Gastroesophageal sphincter (tissue), 4 donors: ENCODE measurements around the gene RAD51B. TPM values are rescaled to one million over a fixed set of nuclear protein-coding genes. Genes with fewer than 3 reads are reported as not detected.

Source experiments
- ATAC-seq: fragments of 150-250 bp; one replicate; pipeline ENCODE4 v1.9.1; 2016; ENCODE audit warnings: mild to moderate bottlenecking, moderate library complexity
- H3K27ac ChIP-seq, 4 donors: fragments of 200-600 bp; sonication (generic) in 3 of 4; 1 replicate in 3 of 4; 2 replicates in 1 of 4; pipeline ENCODE4 v1.5.1; 2016 to 2019
- H3K27me3 ChIP-seq: fragments of 200-600 bp; sonication (generic); one replicate; pipeline ENCODE4 v1.5.1; 2019
- H3K36me3 ChIP-seq, 2 donors: fragments of 200-600 bp; sonication (generic); one replicate each; pipeline ENCODE4 v1.5.1; 2019; ENCODE audit warnings: control low read depth in 1 of 2
- H3K4me1 ChIP-seq, 3 donors: fragments of 200-600 bp; sonication (generic); 1 replicate in 2 of 3; 2 replicates in 1 of 3; pipeline ENCODE4 v1.5.1; 2016 to 2019; ENCODE audit warnings: control low read depth in 2 of 3
- H3K4me3 ChIP-seq, 2 donors: fragments of 200-600 bp; sonication (generic); one replicate each; pipeline ENCODE4 v1.5.1; 2019; ENCODE audit warnings: mild to moderate bottlenecking in 1 of 2, moderate library complexity in 1 of 2
- H3K9me3 ChIP-seq, 3 donors: fragments of 200-600 bp; sonication (generic); one replicate each; pipeline ENCODE4 v1.5.1; 2017 to 2019; ENCODE audit warnings: control low read depth in 2 of 3
- EP300 ChIP-seq: sonication (generic); formaldehyde crosslinking; IDR thresholded peaks from one replicate; pipeline ENCODE4 v1.6.1; 2017; ENCODE audit warnings: antibody characterized with exemption, mild to moderate bottlenecking
- POLR2A ChIP-seq, 2 donors: fragments of 450-650 bp; IDR thresholded peaks; one replicate each; pipeline ENCODE4 v1.6.1; 2017; ENCODE audit warnings: antibody characterized with exemption in 2 of 2, mild to moderate bottlenecking in 2 of 2, moderate library complexity in 1 of 2
- POLR2AphosphoS5 ChIP-seq: sonication (generic); formaldehyde crosslinking; IDR thresholded peaks from one replicate; pipeline ENCODE4 v1.6.1; 2017; ENCODE audit warnings: antibody characterized with exemption
- WGBS, 2 donors: methylation state at CpG; one replicate each; pipeline ENCODE4 v1.1.5; 2018; ENCODE audit warnings: low coverage in 1 of 2; 5-methylcytosine and 5-hydroxymethylcytosine counted together
- total RNA-seq, 4 donors: library from RNA; depleted of rRNA; stranded (reverse); fragments of >200 nt; gene quantifications; one replicate each; pipeline ENCODE4 v1.1.0, GENCODE V29; 2016
- TF ChIP-seq, protein P1 (sequence below), 4 experiments: fragments of 200-600 bp in 2 of 4; fragments of 450-650 bp in 2 of 4; sonication (generic) in 1 of 4; IDR thresholded peaks; one replicate each; pipeline ENCODE4 v1.5.1; 2017 to 2019; ENCODE audit warnings: antibody characterized with exemption in 4 of 4, mild to moderate bottlenecking in 2 of 4, moderate library complexity in 2 of 4

The RAD51B gene
- total RNA-seq, 4 donors from 2014 or later: 5.1 to 7.0 (median 6.0) TPM

DNA sequence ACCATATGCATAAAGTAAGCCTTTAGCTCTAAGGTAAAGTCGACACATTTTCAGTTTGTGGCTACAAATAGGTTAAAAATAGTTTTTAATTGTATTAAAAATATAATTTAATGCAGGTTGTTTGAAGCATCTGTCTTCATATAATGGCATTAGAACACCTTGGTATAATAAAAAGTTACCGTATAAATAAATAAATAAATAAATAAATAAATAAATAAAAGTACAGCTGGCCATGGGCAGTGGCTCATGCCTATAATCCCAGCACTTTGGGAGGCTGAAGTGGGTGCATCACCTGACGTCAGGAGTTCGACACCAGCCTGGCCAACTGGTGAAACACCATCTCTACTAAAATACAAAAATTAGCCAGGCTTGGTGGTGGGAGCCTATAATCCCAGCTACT is 18.8 kb upstream of the RAD51B start:
- H3K27ac ChIP-seq: no peak overlapping the region
- no peaks in the 10 kb centered on the region for H3K27me3 ChIP-seq
- ATAC-seq: no peak
- TF ChIP-seq POLR2A (IDR thresholded peaks at IDR 0.05): no peak
- TF ChIP-seq EP300: no peak
- no peak for TF ChIP-seq POLR2AphosphoS5
- TF ChIP-seq, protein P1, sequence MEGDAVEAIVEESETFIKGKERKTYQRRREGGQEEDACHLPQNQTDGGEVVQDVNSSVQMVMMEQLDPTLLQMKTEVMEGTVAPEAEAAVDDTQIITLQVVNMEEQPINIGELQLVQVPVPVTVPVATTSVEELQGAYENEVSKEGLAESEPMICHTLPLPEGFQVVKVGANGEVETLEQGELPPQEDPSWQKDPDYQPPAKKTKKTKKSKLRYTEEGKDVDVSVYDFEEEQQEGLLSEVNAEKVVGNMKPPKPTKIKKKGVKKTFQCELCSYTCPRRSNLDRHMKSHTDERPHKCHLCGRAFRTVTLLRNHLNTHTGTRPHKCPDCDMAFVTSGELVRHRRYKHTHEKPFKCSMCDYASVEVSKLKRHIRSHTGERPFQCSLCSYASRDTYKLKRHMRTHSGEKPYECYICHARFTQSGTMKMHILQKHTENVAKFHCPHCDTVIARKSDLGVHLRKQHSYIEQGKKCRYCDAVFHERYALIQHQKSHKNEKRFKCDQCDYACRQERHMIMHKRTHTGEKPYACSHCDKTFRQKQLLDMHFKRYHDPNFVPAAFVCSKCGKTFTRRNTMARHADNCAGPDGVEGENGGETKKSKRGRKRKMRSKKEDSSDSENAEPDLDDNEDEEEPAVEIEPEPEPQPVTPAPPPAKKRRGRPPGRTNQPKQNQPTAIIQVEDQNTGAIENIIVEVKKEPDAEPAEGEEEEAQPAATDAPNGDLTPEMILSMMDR (IDR thresholded peaks at IDR 0.05): no peak
- H3K4me1 ChIP-seq: no peaks in the 10 kb centered on the region
- H3K36me3 ChIP-seq: peaks cover 9 to 100% of the 10 kb centered on the region in 2 donors
- no peak overlapping the region for H3K4me3 ChIP-seq
- no peaks in the 10 kb centered on the region for H3K9me3 ChIP-seq
- 88 to 89% methylated on average over 3 to 4 of the region's 4 CpGs for WGBS, 2 donors

DNA sequence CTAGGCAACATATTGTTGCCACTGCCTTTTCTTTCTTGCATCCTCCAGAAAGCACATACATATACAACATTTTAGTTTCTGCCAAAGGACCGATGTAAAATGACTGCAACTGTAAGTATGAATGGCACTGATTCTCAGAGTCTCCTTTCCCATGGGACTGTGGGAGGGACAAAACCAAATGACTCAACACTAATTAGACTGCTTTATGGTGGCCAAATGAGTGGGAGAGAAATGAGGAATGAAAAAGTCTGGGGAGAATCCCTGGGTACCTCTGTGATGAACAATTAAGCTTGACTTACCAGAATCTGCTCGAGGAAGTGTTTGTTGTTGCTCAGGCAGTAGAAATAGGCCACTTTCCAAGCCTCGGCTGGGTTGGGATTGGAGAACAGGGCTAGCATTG is 13.3 kb upstream of the RAD51B start:
- Histone ChIP-seq H3K9me3 (no peaks in the 10 kb centered on the region), H3K27me3 (no peaks in the 10 kb centered on the region), H3K4me1 (no peaks in the 10 kb centered on the region), H3K27ac (no peak overlapping the region), H3K36me3 (peaks cover 4 to 100% of the 10 kb centered on the region in 2 donors), H3K4me3 (no peak overlapping the region)
- TF ChIP-seq POLR2AphosphoS5 (no peak), EP300 (no peak), POLR2A (IDR thresholded peaks at IDR 0.05) (no peak)
- TF ChIP-seq, protein P1 (IDR thresholded peaks at IDR 0.05): no peak
- WGBS, 2 donors: 44 to 62% methylated on average over 2 of the region's 3 CpGs
- ATAC-seq: no peak

DNA sequence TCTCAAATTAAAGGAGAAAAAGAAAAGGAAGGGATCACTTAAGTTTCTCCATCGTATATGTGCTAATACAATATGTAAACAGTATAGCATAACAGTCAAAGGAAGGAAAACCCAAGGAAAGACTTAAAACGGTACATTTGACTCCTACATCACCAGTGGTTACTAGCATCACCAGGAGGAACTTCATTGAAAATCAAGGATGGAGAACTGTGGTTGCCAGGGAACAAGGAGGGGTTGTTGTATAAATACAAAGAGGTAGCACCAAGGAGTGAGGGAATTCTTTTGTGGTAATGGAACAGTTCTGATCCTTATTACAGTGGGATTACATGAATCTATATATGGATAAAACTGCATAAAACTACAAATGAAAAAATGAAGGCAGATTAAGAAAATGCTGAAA is 4.8 kb upstream of the RAD51B start:
- Histone ChIP-seq H3K27ac (no peak overlapping the region), H3K36me3 (peaks cover 0 to 38% of the 10 kb centered on the region in 2 donors), H3K4me3 (no peak overlapping the region), H3K9me3 (no peaks in the 10 kb centered on the region), H3K4me1 (peaks cover 3 to 35% (median 14%) of the 10 kb centered on the region in 3 donors), H3K27me3 (no peaks in the 10 kb centered on the region)
- TF ChIP-seq POLR2AphosphoS5: no peak
- TF ChIP-seq EP300: no peak
- no peak for TF ChIP-seq POLR2A (IDR thresholded peaks at IDR 0.05)
- TF ChIP-seq, protein P1 (IDR thresholded peaks at IDR 0.05): no peak
- no peak for ATAC-seq
- WGBS, 2 donors: 35 to 71% methylated on average over 2 of the region's 2 CpGs

DNA sequence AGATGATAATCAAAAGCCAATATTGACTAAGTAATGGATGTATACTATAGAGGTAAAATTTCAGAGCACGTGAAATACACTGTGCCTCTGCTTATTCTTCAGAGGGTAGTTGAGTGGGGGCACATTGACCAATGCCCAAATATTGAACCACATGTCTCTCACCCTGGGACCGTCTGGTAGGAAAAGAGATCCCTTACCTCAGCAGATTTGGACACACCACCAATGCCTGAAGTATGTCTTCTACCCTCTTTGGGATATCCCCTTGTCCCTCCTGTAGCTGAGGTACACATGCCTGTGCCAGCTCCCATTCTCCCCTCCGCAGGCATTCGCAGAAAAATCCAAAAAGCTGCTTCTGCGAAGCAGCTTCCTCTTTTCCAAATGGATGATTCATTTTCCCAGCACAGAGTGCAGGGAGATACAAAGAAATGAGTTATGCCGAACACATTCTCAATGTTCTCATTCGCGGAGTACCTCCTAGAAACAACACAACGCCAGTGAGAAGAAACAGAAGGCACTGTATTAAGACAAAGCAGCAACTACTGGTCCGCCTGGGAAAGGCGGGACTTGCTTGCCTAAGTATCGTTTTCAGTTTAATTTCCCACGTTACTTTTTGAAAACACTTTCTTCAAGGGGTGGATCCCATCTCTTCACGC is 3.9 kb upstream of the RAD51B start:
- Histone ChIP-seq H3K4me1 (peaks cover 3 to 42% (median 17%) of the 10 kb centered on the region in 3 donors), H3K9me3 (no peaks in the 10 kb centered on the region), H3K27me3 (no peaks in the 10 kb centered on the region), H3K36me3 (peaks cover 0 to 29% of the 10 kb centered on the region in 2 donors), H3K4me3 (peak overlapping the region; percentile 76 to 84), H3K27ac (peak overlapping the region; percentile 42 to 85 (median 81))
- ATAC-seq: no peak
- WGBS, 2 donors: 4 to 6% methylated on average over 11 to 13 of the region's 14 CpGs
- TF ChIP-seq, protein P1 (IDR thresholded peaks at IDR 0.05): no peak
- peak in 1 of 2 donors; percentile 4 for TF ChIP-seq POLR2A (IDR thresholded peaks at IDR 0.05)
- TF ChIP-seq EP300: no peak
- no peak for TF ChIP-seq POLR2AphosphoS5

DNA sequence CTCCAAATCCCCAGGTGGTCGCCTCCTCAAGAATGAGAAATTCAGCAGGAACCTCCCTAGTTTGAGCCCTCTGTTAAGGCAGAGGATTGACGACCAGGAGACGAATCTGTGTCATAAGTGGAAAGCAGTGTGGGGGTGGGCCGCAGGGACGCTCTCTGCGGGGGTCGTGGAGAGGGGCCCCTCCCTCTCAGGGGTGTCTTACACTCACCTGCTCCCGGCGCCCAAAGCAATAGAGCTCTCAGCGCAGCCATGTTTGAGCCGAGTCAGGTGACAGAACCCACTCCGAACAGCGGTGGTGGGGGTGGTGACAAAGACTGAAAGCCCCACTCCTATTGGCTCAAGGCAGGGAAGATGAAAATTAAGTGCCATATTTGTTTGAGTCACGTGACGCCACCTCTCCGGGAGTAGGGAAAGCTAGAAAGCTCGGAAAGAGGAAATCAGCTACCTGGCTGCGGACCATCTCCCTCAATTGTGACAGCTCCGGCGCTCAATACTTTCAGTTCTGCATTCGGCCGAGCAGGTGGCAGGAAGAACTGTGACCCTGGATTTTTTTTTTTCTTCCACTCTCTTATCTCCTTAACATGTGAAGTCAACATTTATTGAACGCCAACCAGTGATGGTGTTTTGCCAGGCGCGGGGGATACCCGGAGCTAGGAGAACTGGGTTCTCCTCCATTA is 3.1 kb upstream of the RAD51B start, which contains the start of gene ZFYVE26:
Gene ZFYVE26 (minus strand): TSS at position 265 of the 677 bp plus-strand sequence. CDS start 627 bp downstream, outside the sequence.
- WGBS, 2 donors: 0 to 1% methylated on average over 13 to 20 of the region's 26 CpGs
- Histone ChIP-seq H3K27me3 (no peaks in the 10 kb centered on the region), H3K27ac (peak within 1 kb of the TSS; percentile 62 to 85 (median 81)), H3K36me3 (peaks cover 0 to 23% of the 10 kb centered on the region in 2 donors), H3K9me3 (no peaks in the 10 kb centered on the region), H3K4me3 (peak within 1 kb of the TSS; percentile 76 to 84), H3K4me1 (peaks cover 3 to 45% (median 17%) of the 10 kb centered on the region in 3 donors)
- TF ChIP-seq POLR2A (IDR thresholded peaks at IDR 0.05): no peak
- peak; percentile 55 for TF ChIP-seq POLR2AphosphoS5
- TF ChIP-seq, protein P1 (IDR thresholded peaks at IDR 0.05): no peak
- no peak for TF ChIP-seq EP300
- ATAC-seq: peak; percentile 96
